Activated CD4-positive, CD25-positive, alpha-beta regulatory T cell treated with anti-CD3 and anti-CD28 coated beads, Interleukin-2, amount 50 U/mL, for 72 hours (primary cell): Measurements from ENCODE around the gene DRC7.
A peak's percentile ranks its signal among the peaks of the same experiment; 100 is the strongest.

Experiments
- DNase-seq: peaks from one replicate; pipeline ENCODE4 v3.0.0; 2021

Gene DRC7

GRCh38 chr16:57755061-57755684 lies 60.6 kb downstream of the DRC7 start:
- no peak for DNase-seq

GRCh38 chr16:57755726-57756423 lies 61.3 kb downstream of the DRC7 start:
- DNase-seq: no peak

- DNase-seq: no peak
Observed at GRCh38 chr16:57756424-57757325, 62.1 kb downstream of the DRC7 start.

GRCh38 chr16:57757326-57757786 lies 62.8 kb downstream of the DRC7 start:
- peak; percentile 95 for DNase-seq

GRCh38 chr16:57757883-57758282 lies 63.3 kb downstream of the DRC7 start:
- no peak for DNase-seq

- DNase-seq: no peak
Observed at GRCh38 chr16:57758331-57759117, 63.9 kb downstream of the DRC7 start.

- no peak for DNase-seq
Observed at GRCh38 chr16:57759131-57759530, 64.5 kb downstream of the DRC7 start.

- no peak for DNase-seq
Observed at GRCh38 chr16:57759541-57760356, 65.1 kb downstream of the DRC7 start.

GRCh38 chr16:57760357-57761160 lies 66.0 kb downstream of the DRC7 start:
- DNase-seq: no peak

GRCh38 chr16:57761301-57761700 lies 66.7 kb downstream of the DRC7 start:
- no peak for DNase-seq

GRCh38 chr16:57761957-57762356 lies 67.4 kb downstream of the DRC7 start:
- no peak for DNase-seq

GRCh38 chr16:57762365-57763040 lies 67.9 kb downstream of the DRC7 start:
- no peak for DNase-seq

GRCh38 chr16:57763285-57764005 lies 68.8 kb downstream of the DRC7 start:
- DNase-seq: no peak

- DNase-seq: no peak
Observed at GRCh38 chr16:57764006-57764340, 69.4 kb downstream of the DRC7 start.

GRCh38 chr16:57764341-57765159 lies 69.9 kb downstream of the DRC7 start:
- no peak for DNase-seq

GRCh38 chr16:57765160-57765728 lies 70.6 kb downstream of the DRC7 start:
- DNase-seq: no peak

- DNase-seq: no peak
Observed at GRCh38 chr16:57766714-57767348, 72.2 kb downstream of the DRC7 start.

GRCh38 chr16:57769541-57770145 lies 75.0 kb downstream of the DRC7 start:
- no peak for DNase-seq
